Thyroid gland (tissue), 4 donors: ENCODE measurements around the gene CR1. TPM values are rescaled to one million over a fixed set of nuclear protein-coding genes. Genes with fewer than 3 reads are reported as not detected.

Experiments
- DNase-seq, 2 donors: peaks; one replicate each; pipeline ENCODE4 v3.0.0-alpha.2; 2019
- H3K27ac ChIP-seq, 3 donors: fragments of 200-600 bp; sonication (generic); 1 replicate in 2 of 3; 2 replicates in 1 of 3; pipeline ENCODE4 v1.5.1; 2016 to 2019; ENCODE audit warnings: mild to moderate bottlenecking in 1 of 3, moderate library complexity in 1 of 3
- H3K27me3 ChIP-seq: fragments of 200-600 bp; sonication (generic); one replicate; pipeline ENCODE4 v1.5.1; 2019
- H3K36me3 ChIP-seq, 2 donors: fragments of 200-600 bp; sonication (generic); one replicate each; pipeline ENCODE4 v1.5.1; 2016 to 2019
- H3K4me1 ChIP-seq, 2 donors: fragments of 200-600 bp; sonication (generic); one replicate each; pipeline ENCODE4 v1.5.1; 2017 to 2019
- H3K4me3 ChIP-seq, 3 donors: fragments of 200-600 bp; sonication (generic); replicated peaks in 1 of 3; 1 replicate in 2 of 3; 2 replicates in 1 of 3; pipeline ENCODE4 v1.5.1; 2016; ENCODE audit warnings: mild to moderate bottlenecking in 1 of 3
- H3K9me3 ChIP-seq: fragments of 200-600 bp; sonication (generic); one replicate; pipeline ENCODE4 v1.5.1; 2017
- CTCF ChIP-seq, 6 experiments: fragments of 200-600 bp in 3 of 6; fragments of 450-650 bp in 3 of 6; sonication (generic) in 3 of 6; IDR thresholded peaks; one replicate each; pipeline ENCODE4 v1.5.1; 2016 to 2019; ENCODE audit warnings: antibody characterized with exemption in 6 of 6, mild to moderate bottlenecking in 2 of 6, inconsistent platforms in 1 of 6, moderate library complexity in 1 of 6
- POLR2A ChIP-seq, 2 donors: fragments of 450-650 bp; IDR thresholded peaks; one replicate each; pipeline ENCODE4 v1.6.1; 2017; ENCODE audit warnings: antibody characterized with exemption in 2 of 2, mild to moderate bottlenecking in 2 of 2, moderate library complexity in 1 of 2
- WGBS, 2 donors: methylation state at CpG; one replicate each; pipeline ENCODE4 v1.1.5; 2017; 5-methylcytosine and 5-hydroxymethylcytosine counted together
- intact Hi-C: fragments of 100-400 bp; cut with DNase I; formaldehyde crosslinking; loops from one replicate; pipeline ENCODE4 v1.15.1; 2023
- total RNA-seq, 4 donors: library from RNA; depleted of rRNA; stranded (reverse); fragments of >200 nt; gene quantifications; one replicate each; pipeline ENCODE4 v1.2.3, GENCODE V29; 2016

CR1 gene
- total RNA-seq, 4 donors from 2014 or later, result 0.49 to 5.8 (median 1.2) TPM

- WGBS, 2 donors, result 84 to 93% methylated on average over 2 of the region's 2 CpGs
- H3K4me3 ChIP-seq, result no peak overlapping the region
- no peaks in the 10 kb centered on the region for H3K27me3 ChIP-seq
- intact Hi-C loops, result no loop called here
- H3K9me3 ChIP-seq, result no peaks in the 10 kb centered on the region
- no peaks in the 10 kb centered on the region for H3K36me3 ChIP-seq
- H3K4me1 ChIP-seq, result peaks cover 6 to 13% of the 10 kb centered on the region in 2 donors
- H3K27ac ChIP-seq, result no peak overlapping the region
- TF ChIP-seq POLR2A (IDR thresholded peaks at IDR 0.05), result no peak
- no peak for TF ChIP-seq CTCF (IDR thresholded peaks at IDR 0.05)
- no peak for DNase-seq
Measured at GRCh38 chr1:207459008-207459407, 36.9 kb upstream of the CR1 start.

- no peak for DNase-seq
- no peak overlapping the region for H3K27ac ChIP-seq
- no peaks in the 10 kb centered on the region for H3K27me3 ChIP-seq
- WGBS, 2 donors, result 74 to 86% methylated on average over 1 of the region's 1 CpG
- intact Hi-C loops, result no loop called here
- no peaks in the 10 kb centered on the region for H3K36me3 ChIP-seq
- no peak overlapping the region for H3K4me3 ChIP-seq
- TF ChIP-seq POLR2A (IDR thresholded peaks at IDR 0.05), result no peak
- no peak for TF ChIP-seq CTCF (IDR thresholded peaks at IDR 0.05)
- H3K4me1 ChIP-seq, result no peaks in the 10 kb centered on the region
- no peaks in the 10 kb centered on the region for H3K9me3 ChIP-seq
Measured at GRCh38 chr1:207461649-207462048, 34.3 kb upstream of the CR1 start.

DNA sequence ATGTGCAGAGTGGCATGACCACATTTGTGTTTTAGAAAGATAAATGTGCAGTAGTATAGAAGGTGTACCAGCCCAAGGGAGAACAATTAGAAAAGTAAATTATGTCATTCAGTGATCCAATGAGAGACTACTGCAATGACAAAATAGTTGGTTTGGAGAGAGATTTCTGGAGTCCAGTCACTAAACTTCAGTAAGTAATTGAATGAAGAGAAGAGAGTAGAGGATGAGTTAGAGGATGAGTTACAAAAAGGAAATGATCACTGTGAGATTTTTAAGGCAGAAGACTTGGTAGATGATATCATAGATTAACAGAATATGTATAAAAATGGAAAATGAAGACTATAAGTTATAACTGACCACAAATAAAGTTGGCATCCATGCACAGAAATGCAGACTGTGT, 33.4 kb upstream of the CR1 start:
- H3K36me3 ChIP-seq, result no peaks in the 10 kb centered on the region
- TF ChIP-seq POLR2A (IDR thresholded peaks at IDR 0.05) (no peak), CTCF (IDR thresholded peaks at IDR 0.05) (no peak)
- no peaks in the 10 kb centered on the region for H3K9me3 ChIP-seq
- no peak overlapping the region for H3K4me3 ChIP-seq
- intact Hi-C loops, result no loop called here
- no peaks in the 10 kb centered on the region for H3K27me3 ChIP-seq
- no peaks in the 10 kb centered on the region for H3K4me1 ChIP-seq
- no peak overlapping the region for H3K27ac ChIP-seq
- no peak for DNase-seq

GRCh38 chr1:207463021-207463420, 32.9 kb upstream of the CR1 start:
- Histone ChIP-seq H3K4me1 (no peaks in the 10 kb centered on the region), H3K36me3 (no peaks in the 10 kb centered on the region), H3K27me3 (no peaks in the 10 kb centered on the region), H3K27ac (no peak overlapping the region), H3K9me3 (no peaks in the 10 kb centered on the region), H3K4me3 (no peak overlapping the region)
- intact Hi-C loops, result no loop called here
- TF ChIP-seq POLR2A (IDR thresholded peaks at IDR 0.05) (no peak), CTCF (IDR thresholded peaks at IDR 0.05) (no peak)
- DNase-seq, result no peak

DNA sequence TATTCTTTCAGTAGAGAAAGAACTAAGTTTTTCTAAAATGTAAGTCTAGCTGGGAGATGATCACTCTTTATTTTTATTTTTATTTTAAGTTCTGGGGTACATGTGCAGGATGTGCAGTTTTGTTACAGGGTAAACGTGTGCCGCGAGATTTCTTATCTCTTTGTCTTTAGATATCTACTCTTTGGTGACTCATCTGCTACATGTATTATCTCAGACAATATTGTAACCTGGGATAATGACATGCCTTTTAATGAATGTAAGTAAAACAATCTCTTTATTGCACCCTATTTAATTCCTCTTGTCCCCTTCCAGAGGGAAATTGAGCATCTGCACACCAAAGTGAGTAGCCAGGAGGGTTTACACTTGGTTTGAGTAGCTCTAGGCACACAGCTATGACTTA, 32.4 kb upstream of the CR1 start:
- no peaks in the 10 kb centered on the region for H3K36me3 ChIP-seq
- DNase-seq, result no peak
- 93 to 95% methylated on average over 3 of the region's 3 CpGs for WGBS, 2 donors
- H3K4me1 ChIP-seq, result no peaks in the 10 kb centered on the region
- TF ChIP-seq CTCF (IDR thresholded peaks at IDR 0.05) (no peak), POLR2A (IDR thresholded peaks at IDR 0.05) (no peak)
- H3K9me3 ChIP-seq, result no peaks in the 10 kb centered on the region
- no peak overlapping the region for H3K4me3 ChIP-seq
- H3K27me3 ChIP-seq, result no peaks in the 10 kb centered on the region
- intact Hi-C loops, result no loop called here
- no peak overlapping the region for H3K27ac ChIP-seq
